ENCODE data around the gene GUCA1C.

Gene GUCA1C

GRCh38 chr3:108907194-108907593, 46.5 kb downstream of the GUCA1C start:
- DNase-seq (ENCODE audit: low read depth), result no peak

DNA sequence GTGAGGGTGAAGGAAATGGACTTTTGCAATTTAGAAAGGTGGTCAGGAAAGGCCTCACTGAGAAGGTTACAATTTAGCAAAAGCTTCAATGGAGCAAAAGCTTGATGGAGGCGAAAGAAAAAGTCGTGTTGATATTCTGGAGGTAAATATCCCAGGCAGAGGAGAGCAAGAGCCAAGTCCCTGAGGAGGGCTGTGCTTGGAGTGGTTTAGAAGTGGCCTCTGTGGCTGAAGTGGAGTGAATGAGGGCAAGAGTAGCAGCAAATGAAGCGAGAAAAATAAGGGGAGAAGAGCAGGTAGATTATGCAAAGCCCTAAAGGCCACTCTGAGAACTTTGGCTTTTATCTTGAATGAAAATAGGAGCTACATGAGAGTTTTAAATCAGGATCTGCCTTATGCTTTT, 54.1 kb downstream of the GUCA1C start:
- no peak for DNase-seq (ENCODE audit: low read depth)

GRCh38 chr3:108897883-108898282, 55.8 kb downstream of the GUCA1C start:
- DNase-seq (ENCODE audit: low read depth), result no peak

- DNase-seq (ENCODE audit: low read depth), result no peak
Observed at GRCh38 chr3:108894981-108895380, 58.7 kb downstream of the GUCA1C start.

DNA sequence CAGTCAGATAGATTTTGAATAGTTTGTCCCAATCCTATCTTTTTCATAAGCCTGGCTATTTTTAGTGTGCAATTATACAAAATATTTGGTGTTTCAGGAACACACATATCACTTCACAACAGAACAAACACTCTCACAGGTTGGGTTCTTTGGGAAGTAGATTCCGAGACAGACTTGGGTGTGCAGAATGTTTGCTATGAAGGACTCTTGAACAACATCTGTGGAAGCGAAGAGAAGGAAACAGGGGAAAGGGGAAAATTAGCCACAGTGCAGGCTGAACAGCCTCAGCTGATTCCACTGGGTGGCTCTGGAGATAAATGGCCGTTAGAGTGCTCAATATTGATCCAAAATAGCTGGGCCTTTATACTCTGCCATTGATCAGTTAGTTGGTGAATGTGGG, 61.8 kb downstream of the GUCA1C start:
- DNase-seq (ENCODE audit: low read depth), result no peak

DNA sequence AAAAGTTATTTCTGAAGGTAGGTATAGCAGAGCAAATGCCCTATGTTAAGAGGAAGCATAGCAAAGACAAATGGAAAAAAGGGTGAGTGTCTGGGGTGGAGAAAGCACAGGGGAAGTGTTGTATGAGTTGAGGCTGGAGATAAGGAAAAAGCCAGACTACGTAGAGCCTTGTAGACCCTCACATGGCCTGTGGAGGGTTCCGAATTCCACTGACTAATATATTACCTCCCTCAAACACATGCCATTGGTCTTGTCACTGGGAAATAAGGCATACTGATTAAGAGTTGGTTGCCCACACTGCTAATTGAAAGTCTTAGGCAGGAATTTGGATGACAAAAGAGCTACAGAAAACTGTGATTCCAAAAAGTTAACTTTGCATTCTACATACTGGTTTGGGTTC, 65.9 kb downstream of the GUCA1C start:
- no peak for DNase-seq (ENCODE audit: low read depth)

DNA sequence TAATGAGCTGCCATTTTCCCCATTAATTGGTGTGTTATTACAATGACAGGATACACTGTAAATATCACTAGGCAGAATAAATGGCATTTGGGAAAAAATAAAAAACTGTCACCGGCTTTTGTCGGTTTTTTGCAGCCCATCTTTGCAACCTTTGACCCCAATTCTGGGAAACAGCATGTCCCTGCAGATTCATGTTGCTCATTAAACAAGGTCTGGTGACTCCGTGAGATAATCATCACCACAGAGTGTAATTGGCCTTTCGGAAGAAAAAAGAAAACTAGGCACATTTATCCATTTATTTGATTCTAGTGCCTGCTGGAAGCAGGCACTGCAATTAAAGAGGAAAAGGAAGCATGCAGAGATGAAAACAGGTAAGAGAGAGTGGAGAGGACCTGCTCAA, 66.6 kb downstream of the GUCA1C start:
- DNase-seq (ENCODE audit: low read depth), result no peak

DNA sequence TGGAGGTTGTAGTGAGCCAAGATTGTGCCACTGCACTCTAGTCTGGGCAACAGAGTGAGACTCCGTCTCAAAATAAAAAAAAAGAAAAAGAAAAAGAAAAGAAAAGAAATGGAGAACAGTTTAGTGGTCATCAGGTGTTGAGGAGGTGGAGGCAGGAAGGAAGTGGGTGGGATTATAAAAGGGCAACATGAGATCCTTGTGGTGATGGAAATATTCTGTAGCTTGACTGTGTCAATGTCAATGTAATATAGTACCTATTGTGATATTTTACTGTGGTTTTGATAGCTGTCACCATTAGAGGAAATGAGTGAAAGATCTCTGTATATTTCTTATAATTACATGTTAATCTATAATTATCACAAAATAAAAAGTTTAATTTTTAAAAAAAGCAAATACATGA, 70.3 kb downstream of the GUCA1C start:
- no peak for DNase-seq (ENCODE audit: low read depth)

DNA sequence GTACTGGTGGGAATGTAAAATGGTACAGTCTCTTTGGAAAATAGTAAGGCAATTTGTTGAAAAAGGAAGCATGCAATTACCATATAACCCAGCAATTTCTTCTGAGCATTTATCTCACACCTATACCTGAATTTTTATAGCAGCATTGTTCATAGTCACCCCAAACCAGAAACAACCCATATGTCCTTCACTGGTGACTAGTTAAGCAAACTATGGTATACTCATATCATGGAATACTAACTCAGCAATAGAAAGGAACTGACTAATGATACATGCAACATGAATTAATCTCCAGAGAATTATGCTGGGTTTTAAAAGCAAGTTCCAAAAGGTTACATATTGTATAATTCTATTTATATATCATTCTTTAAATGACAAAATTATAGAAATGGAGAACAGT, 70.9 kb downstream of the GUCA1C start:
- no peak for DNase-seq (ENCODE audit: low read depth)

- DNase-seq (ENCODE audit: low read depth), result no peak
Observed at GRCh38 chr3:108879915-108880314, 73.8 kb downstream of the GUCA1C start.

- no peak for DNase-seq (ENCODE audit: low read depth)
Observed at GRCh38 chr3:108877901-108878300, 75.8 kb downstream of the GUCA1C start.

- no peak for DNase-seq (ENCODE audit: low read depth)
Observed at GRCh38 chr3:108863799-108864135, 89.9 kb downstream of the GUCA1C start.

GRCh38 chr3:108862865-108863798, 90.5 kb downstream of the GUCA1C start:
- DNase-seq (ENCODE audit: low read depth), result no peak

DNA sequence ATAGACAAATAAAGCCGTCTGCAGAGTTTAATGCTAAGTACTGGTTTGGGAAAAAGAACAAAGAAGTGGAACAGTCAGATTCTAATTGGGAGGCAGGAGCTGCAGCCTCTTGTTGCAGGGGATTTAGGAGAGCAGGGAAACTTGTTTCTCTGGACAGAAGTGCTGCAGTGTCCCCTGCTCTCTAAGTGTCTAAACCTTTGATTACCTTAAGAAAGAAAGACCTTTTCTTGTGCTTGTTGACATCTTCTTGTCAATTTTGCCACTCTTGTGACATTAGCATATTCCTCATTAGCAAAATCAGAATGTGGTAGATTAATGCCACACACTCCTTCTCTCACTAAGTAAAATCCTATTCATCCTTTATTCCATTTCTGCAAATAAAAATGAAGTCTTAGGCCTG, 92.3 kb downstream of the GUCA1C start:
- no peak for DNase-seq (ENCODE audit: low read depth)

Data from T follicular helper cell (primary cell).